ENCODE results near the gene LRRC8D. TPM values are rescaled to one million over a fixed set of nuclear protein-coding genes. Genes with fewer than 3 reads are reported as not detected.

LRRC8D gene
- total RNA-seq, 1 donor from 2014 or later, result 4.4 TPM

DNA sequence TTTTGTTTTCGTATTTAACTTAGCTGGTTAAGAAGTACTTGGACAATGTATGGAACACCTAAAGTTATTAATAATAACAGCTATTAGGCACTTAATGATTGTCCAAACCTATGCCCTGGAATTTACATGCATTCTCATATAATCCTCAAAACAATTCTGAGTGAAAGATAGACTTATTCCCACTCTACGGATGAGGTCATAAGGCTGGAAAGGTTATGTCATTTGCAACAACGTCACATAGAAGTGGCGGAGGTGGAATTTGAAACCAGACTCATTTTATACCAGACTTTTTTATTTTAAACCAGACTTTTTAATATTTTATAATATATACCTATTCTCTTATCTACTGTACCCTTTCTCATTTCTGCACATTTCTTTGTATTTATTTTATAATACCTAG, 8.4 kb downstream of the LRRC8D start:
- H3K9me3 ChIP-seq, result no peaks in the 10 kb centered on the region
- H3K4me1 ChIP-seq, result peaks cover 5% of the 10 kb centered on the region
- no peak overlapping the region for H3K4me3 ChIP-seq
- no peak for TF ChIP-seq POLR2A (IDR thresholded peaks at IDR 0.05)
- no peak for TF ChIP-seq POLR2AphosphoS5 (IDR thresholded peaks at IDR 0.05; ENCODE audit: insufficient read depth in 1 of 2, low read depth in 1 of 2)
- TF ChIP-seq CTCF (IDR thresholded peaks at IDR 0.05), result no peak
- intact Hi-C loops (cut with DNase I), result no loop called here
- no peak overlapping the region for H3K27ac ChIP-seq
- H3K27me3 ChIP-seq, result no peaks in the 10 kb centered on the region
- H3K36me3 ChIP-seq, result no peaks in the 10 kb centered on the region
- no peak for DNase-seq (ENCODE audit: extremely low spot score in 2 of 2)

- H3K9me3 ChIP-seq, result no peaks in the 10 kb centered on the region
- no peak for DNase-seq (ENCODE audit: extremely low spot score in 2 of 2)
- H3K36me3 ChIP-seq, result no peaks in the 10 kb centered on the region
- intact Hi-C loops (cut with DNase I), result no loop called here
- peaks cover 5% of the 10 kb centered on the region for H3K4me1 ChIP-seq
- H3K4me3 ChIP-seq, result no peak overlapping the region
- TF ChIP-seq POLR2AphosphoS5 (IDR thresholded peaks at IDR 0.05; ENCODE audit: insufficient read depth in 1 of 2, low read depth in 1 of 2), result no peak
- TF ChIP-seq POLR2A (IDR thresholded peaks at IDR 0.05), result no peak
- TF ChIP-seq CTCF (IDR thresholded peaks at IDR 0.05), result no peak
- H3K27ac ChIP-seq, result no peak overlapping the region
- no peaks in the 10 kb centered on the region for H3K27me3 ChIP-seq
These were observed 10.8 kb downstream of the LRRC8D start for GRCh38 chr1:89831462-89832120.

- TF ChIP-seq CTCF (IDR thresholded peaks at IDR 0.05) (no peak), POLR2A (IDR thresholded peaks at IDR 0.05) (no peak), POLR2AphosphoS5 (IDR thresholded peaks at IDR 0.05; ENCODE audit: insufficient read depth in 1 of 2, low read depth in 1 of 2) (no peak)
- Histone ChIP-seq H3K4me1 (peaks cover 5% of the 10 kb centered on the region), H3K9me3 (no peaks in the 10 kb centered on the region), H3K27me3 (no peaks in the 10 kb centered on the region), H3K4me3 (no peak overlapping the region), H3K27ac (no peak overlapping the region), H3K36me3 (no peaks in the 10 kb centered on the region)
- intact Hi-C loops (cut with DNase I), result no loop called here
- no peak for DNase-seq (ENCODE audit: extremely low spot score in 2 of 2)
These were observed 11.8 kb downstream of the LRRC8D start for GRCh38 chr1:89832496-89833127.

GRCh38 chr1:89833183-89834082, 12.6 kb downstream of the LRRC8D start:
- Histone ChIP-seq H3K4me3 (no peak overlapping the region), H3K27ac (no peak overlapping the region), H3K4me1 (peaks cover 5% of the 10 kb centered on the region), H3K9me3 (no peaks in the 10 kb centered on the region), H3K36me3 (no peaks in the 10 kb centered on the region), H3K27me3 (no peaks in the 10 kb centered on the region)
- DNase-seq (ENCODE audit: extremely low spot score in 2 of 2), result no peak
- intact Hi-C loops (cut with DNase I), result no loop called here
- TF ChIP-seq CTCF (IDR thresholded peaks at IDR 0.05) (no peak), POLR2AphosphoS5 (IDR thresholded peaks at IDR 0.05; ENCODE audit: insufficient read depth in 1 of 2, low read depth in 1 of 2) (no peak), POLR2A (IDR thresholded peaks at IDR 0.05) (no peak)
